NCI-H1417 (cell line): Measurements from ENCODE around the gene RETREG1.
"Not testable (repeated sequence)": the region's sequence is repeated elsewhere in the genome, so short reads cannot be mapped to it uniquely, and the experiment has no call there.

Source experiments
- DNase-seq, 3 experiments: peaks; one replicate each; lab custom pipeline; 2025; lab: John Stamatoyannopoulos, UW

Gene RETREG1, protein sequence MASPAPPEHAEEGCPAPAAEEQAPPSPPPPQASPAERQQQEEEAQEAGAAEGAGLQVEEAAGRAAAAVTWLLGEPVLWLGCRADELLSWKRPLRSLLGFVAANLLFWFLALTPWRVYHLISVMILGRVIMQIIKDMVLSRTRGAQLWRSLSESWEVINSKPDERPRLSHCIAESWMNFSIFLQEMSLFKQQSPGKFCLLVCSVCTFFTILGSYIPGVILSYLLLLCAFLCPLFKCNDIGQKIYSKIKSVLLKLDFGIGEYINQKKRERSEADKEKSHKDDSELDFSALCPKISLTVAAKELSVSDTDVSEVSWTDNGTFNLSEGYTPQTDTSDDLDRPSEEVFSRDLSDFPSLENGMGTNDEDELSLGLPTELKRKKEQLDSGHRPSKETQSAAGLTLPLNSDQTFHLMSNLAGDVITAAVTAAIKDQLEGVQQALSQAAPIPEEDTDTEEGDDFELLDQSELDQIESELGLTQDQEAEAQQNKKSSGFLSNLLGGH

DNA sequence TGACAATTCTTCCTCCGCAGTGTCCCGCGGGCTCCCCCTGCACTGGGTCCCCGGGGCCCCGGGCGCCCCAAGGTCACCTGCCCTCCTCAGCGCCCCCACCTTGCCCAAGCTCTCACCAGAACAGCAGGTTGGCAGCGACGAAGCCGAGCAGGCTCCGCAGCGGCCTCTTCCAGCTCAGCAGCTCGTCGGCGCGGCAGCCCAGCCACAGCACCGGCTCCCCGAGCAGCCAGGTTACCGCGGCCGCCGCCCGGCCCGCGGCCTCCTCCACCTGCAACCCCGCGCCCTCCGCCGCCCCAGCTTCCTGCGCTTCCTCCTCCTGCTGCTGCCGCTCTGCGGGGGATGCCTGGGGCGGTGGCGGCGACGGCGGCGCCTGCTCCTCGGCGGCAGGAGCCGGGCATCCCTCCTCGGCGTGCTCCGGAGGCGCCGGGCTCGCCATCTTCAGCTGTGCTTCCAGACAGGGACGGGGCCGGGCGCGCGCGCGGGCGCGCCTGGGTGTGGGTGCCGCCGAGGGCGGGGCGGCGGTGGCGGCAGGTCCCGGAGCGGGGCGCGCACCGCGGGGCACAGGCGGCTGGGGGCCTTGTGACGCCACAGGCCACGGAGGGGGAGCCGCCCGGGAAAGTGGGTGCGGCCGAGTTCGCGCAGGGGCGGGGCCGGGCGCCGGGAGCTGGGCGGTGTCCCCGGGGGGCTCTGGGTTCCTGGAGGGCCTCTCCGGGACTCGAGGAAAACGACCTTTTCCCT lies at the start of gene RETREG1:
Gene RETREG1 (minus strand): TSS at position 462 of the 738 bp plus-strand sequence. CDS start 26 bp downstream, at position 436.
- DNase-seq, result peak; percentile 19 to 93 (median 80)

DNA sequence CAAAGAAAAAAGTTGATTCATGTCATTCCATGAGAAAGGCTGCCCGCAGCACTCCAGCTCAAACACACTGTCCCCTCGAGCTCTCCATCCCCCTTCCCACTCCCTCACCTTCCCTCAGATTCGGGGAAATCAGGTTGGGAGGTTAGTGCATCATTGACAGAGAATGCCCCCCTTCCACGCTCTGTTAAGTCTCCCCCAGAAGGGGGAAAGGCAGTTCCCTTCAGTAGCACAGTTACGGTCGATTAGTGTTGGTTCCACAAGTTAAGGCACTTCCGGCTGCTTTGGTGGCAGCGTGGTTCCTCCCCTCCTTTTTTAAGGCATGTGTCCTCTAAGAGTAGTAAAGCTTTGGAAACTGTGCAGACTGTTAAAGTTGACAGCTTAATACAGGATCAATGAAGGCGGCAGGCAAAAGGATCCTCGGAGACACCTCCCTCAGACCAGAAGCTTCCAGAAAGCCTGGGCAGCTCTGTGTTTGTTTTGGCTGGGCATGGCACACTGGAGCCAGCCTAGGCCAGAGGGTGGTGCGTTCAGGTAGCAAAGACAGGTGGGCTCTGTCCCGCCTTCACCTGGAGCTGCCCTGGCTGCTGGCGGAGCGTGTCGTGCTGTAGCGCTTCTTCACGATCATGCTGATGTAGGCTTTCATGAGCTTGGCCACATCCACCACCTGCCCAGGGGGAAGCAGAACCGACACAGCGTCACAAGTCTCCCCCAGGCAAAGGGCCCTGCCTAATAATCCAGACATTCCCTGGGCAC lies 49.5 kb upstream of the RETREG1 start:
- DNase-seq, result no peak

DNA sequence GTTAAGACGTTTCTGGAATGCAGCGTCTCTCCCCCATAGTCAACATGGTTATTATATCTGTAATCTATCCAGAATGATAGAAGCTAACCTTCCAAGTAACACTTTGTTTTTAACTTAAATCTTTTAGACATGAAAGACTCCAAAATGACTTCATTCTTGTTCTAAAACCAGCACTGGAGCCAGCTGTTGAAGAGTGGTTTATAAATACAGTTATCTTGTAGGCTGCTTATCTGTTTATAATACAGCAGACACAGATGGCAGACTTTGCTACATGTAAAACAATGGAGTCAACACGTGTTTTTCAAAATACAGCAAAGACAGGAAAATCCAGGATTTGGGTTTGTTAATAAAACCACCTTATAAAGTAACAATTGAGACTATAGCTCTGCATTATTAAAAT lies 48.8 kb upstream of the RETREG1 start:
- DNase-seq, result no peak

DNA sequence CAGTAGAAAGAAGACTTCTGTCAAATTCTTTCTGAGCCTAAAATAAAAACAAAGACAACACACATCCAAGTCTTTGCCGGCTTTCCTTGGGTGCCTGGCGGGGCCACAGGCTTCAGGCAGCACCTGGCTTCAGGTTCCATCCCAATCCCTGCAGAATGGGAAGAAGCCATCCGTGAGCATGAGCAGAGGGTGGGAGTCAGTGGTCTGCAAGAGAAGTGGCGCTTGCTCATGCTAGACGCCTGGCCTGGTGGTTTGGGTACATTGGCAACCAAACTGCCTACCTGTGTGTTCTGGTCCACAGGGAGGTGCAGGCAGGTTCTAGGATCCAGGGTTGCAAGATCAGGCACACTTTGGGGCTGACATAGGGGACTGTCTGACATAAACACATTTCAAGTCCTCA lies 47.6 kb upstream of the RETREG1 start:
- DNase-seq, result no peak

DNA sequence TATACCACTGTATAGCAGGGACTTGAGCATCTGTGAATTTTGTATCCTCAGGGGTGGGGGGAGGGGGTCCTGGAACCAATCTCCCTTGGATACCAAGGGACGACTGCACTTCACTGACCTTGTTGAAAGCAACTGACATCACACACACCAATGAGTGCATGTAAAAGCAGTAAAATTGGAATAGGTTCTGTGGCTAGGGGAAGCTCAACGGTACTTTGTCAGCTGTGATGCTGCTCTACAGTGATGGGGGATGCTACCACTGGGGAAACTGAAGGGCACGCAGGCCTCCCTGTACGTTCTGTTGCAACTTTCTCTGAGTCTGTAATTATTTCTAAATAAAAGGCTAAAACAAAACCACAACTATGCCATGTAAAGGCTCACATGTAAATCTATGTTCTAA lies 47.0 kb upstream of the RETREG1 start:
- peak in 2 of 3 experiments; percentile 19 to 51 for DNase-seq

DNA sequence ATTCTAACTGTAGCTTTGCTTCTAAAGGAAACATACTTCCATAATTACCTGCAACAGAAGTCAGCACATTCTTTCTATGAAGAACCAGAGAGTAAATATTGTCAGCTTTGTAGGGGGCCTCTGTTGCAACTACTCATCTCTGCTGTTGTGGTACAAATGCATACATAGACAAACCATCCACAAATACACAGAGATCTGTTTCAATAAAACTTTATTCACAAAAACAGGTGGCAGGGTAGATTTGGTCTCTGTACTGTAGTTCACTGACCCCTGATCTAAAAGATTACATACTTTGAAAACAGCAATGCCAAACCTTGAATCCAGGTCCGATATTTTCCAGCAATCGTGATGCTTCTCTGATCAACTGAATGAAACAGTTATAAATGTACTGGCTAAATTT lies 44.9 kb upstream of the RETREG1 start:
- DNase-seq, result no peak

DNA sequence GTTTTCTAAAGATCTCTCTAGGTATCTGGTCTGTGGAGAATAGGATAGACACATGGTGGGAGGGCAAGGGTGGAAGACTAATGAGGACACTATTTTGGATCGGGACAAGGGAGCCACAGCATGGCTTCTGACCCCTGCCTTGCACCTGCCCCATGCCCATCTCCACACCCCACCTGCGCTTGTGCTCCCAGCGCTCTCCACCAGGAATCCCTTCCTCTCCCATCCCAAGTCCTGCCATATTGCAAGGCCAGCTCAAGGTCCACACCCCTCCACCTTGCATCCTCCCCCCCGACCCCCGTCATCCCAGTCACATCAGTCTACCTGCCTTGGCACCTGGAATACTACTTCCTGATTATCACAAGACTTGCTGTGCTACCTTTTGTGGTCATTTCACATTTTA lies 44.2 kb upstream of the RETREG1 start:
- DNase-seq, result no peak

DNA sequence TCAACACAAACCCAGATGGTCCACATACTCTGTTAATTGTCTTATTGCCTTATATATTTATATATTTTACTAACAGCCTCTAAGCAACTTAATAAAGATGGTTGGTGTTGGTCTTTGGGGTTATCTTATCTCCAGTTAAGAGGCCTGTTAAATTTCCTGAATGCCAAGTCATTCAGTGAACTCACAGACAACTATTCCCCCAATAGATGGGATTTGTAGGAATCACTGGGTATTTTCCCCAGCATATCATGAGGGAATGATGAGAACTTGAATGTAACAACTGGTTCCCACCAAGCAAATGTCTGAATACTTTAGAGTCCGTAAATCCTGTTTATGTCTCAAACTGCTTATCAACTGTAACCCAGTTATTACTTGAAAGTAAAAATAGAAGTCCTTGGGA lies 42.7 kb upstream of the RETREG1 start:
- DNase-seq, result no peak

DNA sequence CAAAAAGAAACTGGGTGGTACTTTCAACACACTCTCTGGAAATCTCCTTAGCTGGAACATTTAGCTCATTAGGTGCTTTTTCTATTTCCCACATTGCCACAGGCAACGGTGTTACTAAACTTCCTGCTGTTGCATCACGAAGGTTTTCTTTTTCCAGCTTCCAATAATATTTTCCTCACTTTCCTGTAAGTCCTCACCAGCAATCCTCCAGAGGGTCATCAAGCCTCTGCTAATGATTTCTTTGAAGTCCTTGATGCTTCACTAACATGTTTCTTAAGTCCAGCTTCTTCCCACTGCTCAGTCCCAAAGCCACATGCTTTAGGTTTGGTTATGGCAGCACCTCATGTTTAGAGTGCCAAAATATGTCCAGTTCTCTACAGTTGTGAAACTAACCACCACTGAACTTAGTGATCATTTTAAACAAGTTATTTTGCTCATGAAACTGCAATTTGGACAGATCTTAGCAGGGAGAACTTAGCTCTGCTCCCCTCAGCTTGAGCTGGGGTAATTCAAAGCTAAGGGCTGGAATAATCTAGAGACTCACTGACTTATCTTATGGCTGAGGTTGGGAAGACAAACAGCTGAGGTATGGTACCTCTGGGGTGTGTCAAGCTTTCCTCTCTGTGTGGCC lies 39.9 kb upstream of the RETREG1 start:
- DNase-seq, result no peak

DNA sequence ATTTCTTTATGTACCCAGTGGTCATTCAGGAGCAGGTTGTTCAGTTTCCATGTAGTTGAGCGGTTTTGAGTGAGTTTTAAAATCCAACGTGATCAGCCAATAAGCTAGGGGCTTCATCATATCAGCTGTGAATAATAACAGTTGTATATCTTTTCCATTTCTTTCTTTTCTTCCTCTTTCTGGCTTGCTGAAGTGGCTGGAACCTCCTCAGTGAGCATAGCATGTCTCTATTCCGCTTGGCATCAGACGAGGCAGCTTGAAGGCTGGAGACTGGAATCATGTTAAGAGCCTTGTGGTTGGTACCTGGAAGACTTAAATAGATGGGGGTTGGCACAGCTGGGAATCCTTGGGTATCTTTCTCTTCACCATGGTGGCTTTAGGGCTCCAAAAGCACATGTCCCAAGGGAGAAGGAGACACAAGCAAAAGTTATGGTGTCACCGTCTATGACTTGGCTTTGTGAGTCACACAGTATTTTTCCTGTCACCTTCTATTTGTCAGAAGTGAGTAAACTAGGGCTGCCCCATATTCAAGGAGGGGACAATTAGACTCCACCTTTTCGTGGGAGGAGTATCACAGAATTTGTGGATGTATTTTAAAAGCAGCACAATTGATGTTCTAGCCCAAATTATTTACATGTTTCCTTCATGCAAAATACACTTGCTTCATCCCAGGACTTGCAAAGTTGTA lies 38.0 kb upstream of the RETREG1 start:
- no peak for DNase-seq

DNA sequence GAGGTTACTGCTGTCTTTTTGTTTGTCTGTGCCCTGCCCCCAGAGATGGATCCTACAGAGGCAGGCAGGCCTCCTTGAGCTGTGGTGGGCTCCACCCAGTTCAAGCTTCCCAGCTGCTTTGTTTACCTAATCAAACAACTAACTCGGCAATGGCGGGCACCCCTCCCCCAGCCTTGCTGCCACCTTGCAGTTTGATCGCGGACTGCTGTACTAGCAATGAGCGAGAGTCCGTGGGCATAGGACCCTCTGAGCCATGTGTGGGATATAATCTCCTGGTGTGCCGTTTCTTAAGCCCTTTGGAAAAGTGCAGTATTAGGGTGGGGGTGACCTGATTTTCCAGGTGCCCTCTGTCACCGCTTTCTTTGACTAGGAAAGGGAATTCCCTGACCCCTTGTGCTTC lies 31.9 kb upstream of the RETREG1 start:
- DNase-seq, result not testable (repeated sequence)

DNA sequence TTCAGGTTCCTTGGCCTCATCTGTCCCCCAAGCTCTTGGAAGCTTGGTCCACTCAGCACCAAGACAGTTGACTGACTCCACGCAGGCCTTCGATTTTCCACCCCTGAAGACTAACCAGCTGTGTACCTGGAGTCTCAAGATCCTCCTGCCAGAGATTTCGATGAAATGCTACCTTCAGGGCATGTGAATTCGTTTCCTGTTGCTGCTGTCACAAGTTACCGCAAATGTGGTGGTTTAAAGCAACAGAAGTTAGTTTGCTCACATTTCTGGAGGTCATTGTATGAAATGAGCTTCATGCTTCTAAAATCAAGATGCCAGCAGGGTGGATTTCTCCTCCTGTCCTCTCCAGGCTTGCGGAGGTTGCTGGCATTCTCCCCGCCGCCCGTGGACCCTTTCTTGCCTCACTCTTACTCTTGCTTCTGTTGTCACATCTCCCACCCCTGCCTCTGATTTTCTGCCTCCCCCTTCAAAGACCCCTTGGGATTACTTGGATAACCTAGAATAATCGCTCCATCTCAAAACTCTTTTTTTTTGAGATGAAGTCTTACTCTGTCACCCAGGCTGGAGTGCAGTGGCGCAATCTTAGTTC lies 27.6 kb upstream of the RETREG1 start:
- no peak for DNase-seq

DNA sequence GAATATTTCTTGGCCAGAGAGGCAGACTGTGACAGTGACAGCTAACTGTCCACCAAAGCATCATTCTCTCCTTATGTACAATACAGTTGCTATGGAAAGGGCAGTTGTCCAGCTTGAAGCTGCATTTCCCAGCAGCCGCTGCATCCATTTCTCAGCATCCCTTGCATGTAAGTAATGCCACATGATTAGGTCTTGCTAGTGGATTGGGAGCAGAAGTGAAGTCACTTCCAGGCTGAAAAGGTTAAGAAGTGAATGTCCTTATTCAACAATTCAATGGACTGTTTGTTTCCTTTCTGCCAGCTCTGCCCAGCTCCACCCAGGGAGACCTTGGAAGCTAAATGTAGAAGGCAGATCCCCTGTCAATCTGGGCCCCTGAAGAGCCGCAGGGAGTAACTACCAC lies 26.1 kb upstream of the RETREG1 start:
- no peak for DNase-seq

DNA sequence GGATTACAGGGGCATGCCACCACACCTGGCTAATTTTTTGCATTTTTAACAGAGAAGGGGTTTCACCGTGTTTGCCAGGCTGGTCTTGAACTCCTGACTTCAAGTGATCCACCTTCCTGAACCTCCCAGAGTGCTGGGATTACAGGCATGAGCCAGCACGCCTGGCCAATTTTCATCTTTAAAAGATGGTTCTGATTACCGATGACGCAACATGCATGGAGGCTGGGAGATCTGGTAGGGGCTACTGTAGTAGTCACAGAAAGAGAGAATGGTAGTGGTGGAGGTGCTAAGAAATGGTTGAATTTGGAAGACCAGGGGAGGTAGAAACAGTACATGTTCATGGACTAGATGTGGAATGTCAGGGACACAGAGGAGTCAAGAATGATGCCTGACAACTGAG lies 22.4 kb upstream of the RETREG1 start:
- no peak for DNase-seq

DNA sequence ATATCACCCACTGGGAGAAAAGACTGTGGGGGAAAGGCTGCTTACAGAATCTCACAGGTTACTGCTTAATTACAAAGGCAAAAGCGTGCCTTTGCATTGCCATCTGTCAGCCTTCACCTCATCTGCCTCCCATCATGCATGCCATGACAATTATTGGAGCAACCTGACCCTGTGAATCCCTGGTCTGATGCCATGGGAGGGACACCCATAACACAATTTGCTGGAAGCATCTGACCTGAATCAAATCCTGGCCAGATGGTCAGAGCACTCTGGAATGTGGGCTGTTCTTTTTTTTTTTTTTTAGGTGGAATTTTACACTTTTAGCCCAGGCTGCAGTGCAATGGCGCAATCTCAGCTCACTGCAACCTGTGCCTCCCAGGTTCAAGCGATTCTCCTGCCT lies 11.6 kb upstream of the RETREG1 start:
- no peak for DNase-seq

DNA sequence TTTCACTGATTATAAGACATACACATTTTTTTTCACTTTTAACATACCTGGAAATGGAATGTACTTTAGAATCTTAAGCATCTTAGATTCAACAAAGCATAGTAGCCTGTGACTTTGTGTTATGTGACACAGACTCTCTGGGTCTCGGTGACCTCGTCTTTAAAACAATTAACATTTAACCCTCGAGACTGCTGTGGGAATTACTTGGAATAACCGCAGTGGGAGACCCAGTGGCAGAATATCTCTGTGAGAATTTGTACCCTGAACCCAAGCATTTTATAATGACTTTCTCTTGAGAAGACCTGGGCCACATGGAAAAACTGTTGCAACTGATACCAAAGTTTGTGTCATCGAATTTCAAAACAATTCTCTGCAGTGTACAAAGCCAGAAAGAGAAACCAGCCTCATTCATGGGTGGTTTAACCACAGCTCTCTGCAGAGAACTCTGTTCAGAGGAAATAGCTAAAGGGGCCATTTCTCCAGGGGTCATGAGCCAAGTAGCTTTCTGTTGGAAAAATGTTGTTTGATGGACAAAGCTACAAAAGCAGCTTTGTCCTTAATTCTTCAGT lies 10.0 kb upstream of the RETREG1 start:
- DNase-seq, result no peak

DNA sequence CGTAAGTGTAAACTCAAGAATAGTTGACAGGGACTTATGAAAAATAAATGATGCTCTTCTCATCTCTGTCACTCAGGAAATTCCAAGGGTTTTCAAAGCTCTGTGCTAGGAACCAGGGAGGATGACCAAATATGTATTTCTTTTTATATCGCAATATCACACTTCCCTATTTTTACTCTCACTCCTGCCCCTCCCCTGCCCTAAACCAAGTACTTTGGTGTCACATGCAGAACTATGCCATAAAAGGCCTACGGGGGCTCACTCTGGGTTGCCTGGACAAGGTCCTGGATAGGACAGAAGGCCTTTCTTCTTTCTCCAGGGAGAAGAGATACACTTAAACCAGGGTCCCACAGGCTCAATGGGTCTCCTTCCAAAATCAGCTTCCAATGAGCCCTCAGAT lies 8.3 kb upstream of the RETREG1 start:
- DNase-seq, result no peak

DNA sequence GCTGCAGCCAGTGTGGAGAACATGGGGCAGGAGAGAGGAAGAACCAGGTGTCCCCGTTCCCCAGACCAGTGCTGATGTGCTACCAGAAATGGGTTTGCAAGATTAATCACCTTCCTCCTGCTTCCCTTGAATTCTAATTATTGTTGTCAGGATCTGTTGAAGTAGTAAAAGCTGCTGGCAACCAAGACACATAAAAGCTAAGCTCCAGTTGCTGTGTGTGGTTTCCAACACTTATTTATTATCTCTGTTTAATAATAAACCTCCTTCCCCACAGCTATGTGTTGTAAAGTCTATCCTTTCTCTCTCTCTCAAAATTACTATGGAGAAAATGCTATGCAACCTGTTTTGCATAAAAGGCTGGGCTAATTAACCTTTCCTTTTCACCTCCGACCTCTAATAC lies 2.3 kb upstream of the RETREG1 start:
- no peak for DNase-seq

DNA sequence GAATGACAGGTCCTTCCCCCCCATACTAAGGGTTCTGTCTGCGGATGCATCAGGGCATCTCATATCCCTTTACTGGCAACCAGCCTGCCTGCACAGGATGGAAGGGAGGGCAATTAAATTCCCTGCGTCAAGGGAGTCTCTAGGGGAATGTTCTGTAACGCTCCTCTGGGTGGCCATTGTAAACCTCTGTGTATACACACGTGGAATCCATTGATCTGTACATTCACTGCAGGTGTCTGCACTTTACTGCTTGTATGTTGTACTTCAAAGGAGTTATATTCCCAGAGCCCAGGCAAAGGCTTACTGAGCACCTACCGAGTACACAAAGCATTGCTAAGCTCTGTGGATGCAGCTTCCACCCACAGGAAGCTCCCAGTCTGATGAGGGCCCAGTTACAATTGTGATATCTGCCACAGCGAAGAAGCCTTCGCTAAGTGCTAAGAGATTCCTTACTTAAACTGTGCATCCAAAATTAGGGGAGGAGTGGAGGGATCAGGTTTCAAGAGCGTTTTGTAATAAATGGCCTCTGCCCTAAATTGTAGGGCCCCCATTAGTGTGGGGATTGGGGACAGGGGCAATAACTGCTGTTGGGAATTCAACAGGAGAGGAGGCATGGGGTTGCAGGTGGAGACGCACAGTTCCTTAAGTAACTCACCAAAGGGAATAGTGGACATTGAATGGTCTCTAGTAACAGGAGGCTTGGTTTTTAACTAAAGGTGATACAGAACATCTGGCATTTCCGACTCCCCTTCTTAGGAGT lies 1.5 kb upstream of the RETREG1 start:
- peak in 1 of 3 experiments; percentile 62 for DNase-seq
